Liver (tissue), 9 donors: Measurements from ENCODE around the gene NR2F6. TPM values are rescaled to one million over a fixed set of nuclear protein-coding genes. Genes with fewer than 3 reads are reported as not detected.

ENCODE experiments used
- DNase-seq: peaks from one replicate; pipeline ENCODE4 v3.0.0-alpha.2; 2017; ENCODE audit warnings: low spot score
- H3K27ac ChIP-seq, 2 donors: one replicate each; pipeline ENCODE4 v1.7.0; 2013; ENCODE audit warnings: inconsistent platforms in 2 of 2, low read length in 2 of 2, control low read depth in 1 of 2, low read depth in 1 of 2, mild to moderate bottlenecking in 1 of 2
- H3K27me3 ChIP-seq, 4 donors: one replicate each; pipeline versions ENCODE4 v1.6.1 to v1.7.0; 2013; ENCODE audit warnings: low read length in 3 of 4, inconsistent platforms in 1 of 4, mild to moderate bottlenecking in 1 of 4, moderate library complexity in 1 of 4; ENCODE audit not compliant: control insufficient read depth in 4 of 4, insufficient read depth in 4 of 4
- H3K36me3 ChIP-seq, 4 donors: one replicate each; pipeline versions ENCODE4 v1.6.1 to v1.7.0; 2013; ENCODE audit warnings: low read length in 3 of 4, mild to moderate bottlenecking in 3 of 4, low read depth in 1 of 4, moderate library complexity in 1 of 4; ENCODE audit not compliant: control insufficient read depth in 4 of 4, insufficient read depth in 3 of 4
- H3K4me1 ChIP-seq, 4 donors: one replicate each; pipeline versions ENCODE4 v1.6.1 to v1.7.0; 2013; ENCODE audit warnings: low read length in 3 of 4, mild to moderate bottlenecking in 3 of 4, moderate library complexity in 1 of 4; ENCODE audit not compliant: control insufficient read depth in 4 of 4, insufficient read depth in 4 of 4
- H3K4me3 ChIP-seq, 3 donors: one replicate each; pipeline versions ENCODE4 v1.6.1 to v1.7.0; 2013; ENCODE audit warnings: low read length in 3 of 3, control low read depth in 1 of 3, low read depth in 1 of 3, mild to moderate bottlenecking in 1 of 3
- H3K9ac ChIP-seq, 2 donors: one replicate each; pipeline ENCODE4 v1.7.0; 2013; ENCODE audit warnings: low read length in 2 of 2, mild to moderate bottlenecking in 2 of 2, moderate library complexity in 2 of 2, control low read depth in 1 of 2, low read depth in 1 of 2
- H3K9me3 ChIP-seq, 4 donors: one replicate each; pipeline versions ENCODE4 v1.6.1 to v1.7.0; 2013; ENCODE audit warnings: low read length in 3 of 4; ENCODE audit not compliant: control insufficient read depth in 4 of 4
- EGR1 ChIP-seq, 2 donors: IDR thresholded peaks; 2 replicates each; pipeline ENCODE4 v1.6.1; 2016 to 2018; ENCODE audit warnings: antibody characterized with exemption in 2 of 2, low read depth in 2 of 2
- FOXA1 ChIP-seq: IDR thresholded peaks from 2 replicates; pipeline ENCODE4 v1.6.1; 2016; ENCODE audit warnings: antibody characterized with exemption
- FOXA2 ChIP-seq: IDR thresholded peaks from 2 replicates; pipeline ENCODE4 v1.6.1; 2016; ENCODE audit warnings: antibody characterized with exemption
- GABPA ChIP-seq, 2 donors: IDR thresholded peaks in 1 of 2; conservative IDR thresholded peaks in 1 of 2; 2 replicates each; pipeline ENCODE4 v1.6.1; 2016; ENCODE audit warnings: antibody characterized with exemption in 2 of 2, mild to moderate bottlenecking in 1 of 2, moderate library complexity in 1 of 2
- HNF4A ChIP-seq, 2 donors: conservative IDR thresholded peaks; 2 replicates each; pipeline ENCODE4 v1.6.1; 2016; ENCODE audit warnings: antibody characterized with exemption in 2 of 2, mild to moderate bottlenecking in 2 of 2
- HNF4G ChIP-seq: IDR thresholded peaks from 2 replicates; pipeline ENCODE4 v1.6.1; 2016; ENCODE audit warnings: antibody characterized with exemption
- JUND ChIP-seq, 2 donors: IDR thresholded peaks; 2 replicates each; pipeline ENCODE4 v1.6.1; 2016; ENCODE audit warnings: antibody characterized with exemption in 2 of 2
- MAX ChIP-seq: IDR thresholded peaks from 2 replicates; pipeline ENCODE4 v1.6.1; 2016; ENCODE audit warnings: antibody characterized with exemption
- NR2F2 ChIP-seq: IDR thresholded peaks from 2 replicates; pipeline ENCODE4 v1.6.1; 2016; ENCODE audit warnings: antibody characterized with exemption
- RAD21 ChIP-seq, 2 donors: IDR thresholded peaks; 2 replicates each; pipeline ENCODE4 v1.6.1; 2016; ENCODE audit warnings: antibody characterized with exemption in 2 of 2, mild to moderate bottlenecking in 2 of 2
- RXRA ChIP-seq, 2 donors: IDR thresholded peaks; 2 replicates each; pipeline ENCODE4 v1.6.1; 2017 to 2018; ENCODE audit warnings: antibody characterized with exemption in 2 of 2, mild to moderate bottlenecking in 1 of 2
- SP1 ChIP-seq: IDR thresholded peaks from 2 replicates; pipeline ENCODE4 v1.6.1; 2018; ENCODE audit warnings: antibody characterized with exemption, mild to moderate bottlenecking
- TAF1 ChIP-seq: conservative IDR thresholded peaks from 2 replicates; pipeline ENCODE4 v1.6.1; 2016; ENCODE audit warnings: antibody characterized with exemption, mild to moderate bottlenecking
- YY1 ChIP-seq: IDR thresholded peaks from 2 replicates; pipeline ENCODE4 v1.6.1; 2016; ENCODE audit warnings: antibody characterized with exemption, mild to moderate bottlenecking
- WGBS: extraction: QIAGEN DNeasy Blood & Tissue Kit; methylation state at CpG from one replicate; pipeline ENCODE4 v1.1.7; 2013; 5-methylcytosine and 5-hydroxymethylcytosine counted together
- polyA plus RNA-seq, 2 donors: library from polyadenylated mRNA; stranded (reverse) in 1 of 2; unstranded in 1 of 2; fragments of 200-250 nt in 1 of 2; fragments of >200 nt in 1 of 2; fragmentation: Nextera tagmentation in 1 of 2; extraction: Ambion mirVana in 1 of 2; gene quantifications; one replicate each; pipeline versions ENCODE4 v1.2.1 to v1.2.3, GENCODE V29; 2013 to 2015
- total RNA-seq, 2 donors: library from RNA; depleted of rRNA; stranded (reverse); fragments of >200 nt; gene quantifications; one replicate each; pipeline ENCODE4 v1.2.3, GENCODE V29; 2014
- TF ChIP-seq, protein P1 (sequence below): IDR thresholded peaks from 2 replicates; pipeline ENCODE4 v1.6.1; 2016; ENCODE audit warnings: antibody characterized with exemption
- TF ChIP-seq, protein P2 (sequence below): IDR thresholded peaks from 2 replicates; pipeline ENCODE4 v1.6.1; 2016; ENCODE audit warnings: antibody characterized with exemption
- TF ChIP-seq, protein P3 (sequence below): fragments of 150-350 bp; IDR thresholded peaks from 2 replicates; pipeline ENCODE4 v1.5.1; 2017; ENCODE audit warnings: improper control_type of control experiment, low read depth, low read length; ENCODE audit not compliant: missing input control
- TF ChIP-seq, protein P4 (sequence below): IDR thresholded peaks from 2 replicates; pipeline ENCODE4 v1.6.1; 2016; ENCODE audit warnings: antibody characterized with exemption, mild to moderate bottlenecking
- donor health status: healthy.
- donor health status: healthy.
- donor health status: healthy.
- donor health status: healthy.
- donor health status: healthy.

The NR2F6 gene
- total and polyA plus RNA-seq, 4 donors: 30.5 to 86.1 (median 52.6) TPM

DNA sequence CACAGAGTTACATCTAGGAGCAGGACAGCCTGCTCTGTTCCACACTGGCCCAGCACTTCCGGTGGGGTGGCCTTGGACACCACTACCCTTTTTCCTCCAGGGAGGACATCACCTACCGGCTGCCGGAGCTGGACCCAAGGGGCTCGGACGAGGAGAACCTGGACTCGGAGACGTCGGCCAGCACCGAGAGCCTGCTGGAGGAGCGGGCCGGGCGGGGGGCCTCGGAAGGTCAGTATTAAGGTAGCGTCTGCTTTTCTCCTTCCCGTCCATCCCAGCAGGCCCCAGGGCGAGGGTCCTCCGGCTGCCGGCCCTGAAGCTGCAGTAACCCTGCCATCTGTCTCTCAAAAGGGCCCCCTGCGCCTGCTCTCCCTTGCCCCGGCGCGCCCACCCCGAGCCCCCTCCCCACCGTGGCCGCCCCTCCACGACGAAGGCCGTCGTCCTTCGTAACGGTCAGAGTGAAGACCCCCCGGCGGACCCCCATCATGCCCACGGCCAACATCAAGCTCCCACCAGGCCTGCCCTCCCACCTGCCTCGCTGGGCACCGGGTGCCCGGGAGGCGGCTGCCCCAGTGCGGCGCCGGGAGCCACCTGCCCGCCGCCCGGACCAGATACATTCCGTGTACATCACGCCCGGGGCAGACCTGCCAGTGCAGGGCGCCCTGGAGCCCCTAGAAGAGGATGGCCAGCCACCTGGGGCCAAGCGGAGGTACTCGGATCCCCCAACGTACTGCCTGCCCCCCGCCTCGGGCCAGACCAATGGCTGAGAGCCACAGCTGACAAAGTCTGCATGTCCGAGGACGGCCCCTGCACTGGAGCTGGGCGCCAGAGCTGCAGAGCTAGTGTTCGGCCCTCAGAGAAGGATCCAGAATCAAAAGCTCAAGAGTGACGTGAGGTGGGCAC is 33.9 kb downstream of the NR2F6 start:
- Histone ChIP-seq H3K4me1 (peaks cover 0 to 15% (median 12%) of the 10 kb centered on the region in 4 donors), H3K9ac (no peak overlapping the region), H3K4me3 (no peak overlapping the region), H3K36me3 (peaks cover 8 to 30% (median 10%) of the 10 kb centered on the region in 4 donors), H3K9me3 (no peaks in the 10 kb centered on the region), H3K27me3 (no peaks in the 10 kb centered on the region), H3K27ac (no peak overlapping the region)
- no peak for DNase-seq
- WGBS: 95% methylated on average over 58 of the region's 58 CpGs
- TF ChIP-seq NR2F2: no peak
- no peak for TF ChIP-seq RAD21 (IDR thresholded peaks at IDR 0.05)
- no peak for TF ChIP-seq MAX
- TF ChIP-seq, protein P1, sequence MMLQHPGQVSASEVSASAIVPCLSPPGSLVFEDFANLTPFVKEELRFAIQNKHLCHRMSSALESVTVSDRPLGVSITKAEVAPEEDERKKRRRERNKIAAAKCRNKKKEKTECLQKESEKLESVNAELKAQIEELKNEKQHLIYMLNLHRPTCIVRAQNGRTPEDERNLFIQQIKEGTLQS: no peak
- no peak for TF ChIP-seq SP1
- TF ChIP-seq, protein P2, sequence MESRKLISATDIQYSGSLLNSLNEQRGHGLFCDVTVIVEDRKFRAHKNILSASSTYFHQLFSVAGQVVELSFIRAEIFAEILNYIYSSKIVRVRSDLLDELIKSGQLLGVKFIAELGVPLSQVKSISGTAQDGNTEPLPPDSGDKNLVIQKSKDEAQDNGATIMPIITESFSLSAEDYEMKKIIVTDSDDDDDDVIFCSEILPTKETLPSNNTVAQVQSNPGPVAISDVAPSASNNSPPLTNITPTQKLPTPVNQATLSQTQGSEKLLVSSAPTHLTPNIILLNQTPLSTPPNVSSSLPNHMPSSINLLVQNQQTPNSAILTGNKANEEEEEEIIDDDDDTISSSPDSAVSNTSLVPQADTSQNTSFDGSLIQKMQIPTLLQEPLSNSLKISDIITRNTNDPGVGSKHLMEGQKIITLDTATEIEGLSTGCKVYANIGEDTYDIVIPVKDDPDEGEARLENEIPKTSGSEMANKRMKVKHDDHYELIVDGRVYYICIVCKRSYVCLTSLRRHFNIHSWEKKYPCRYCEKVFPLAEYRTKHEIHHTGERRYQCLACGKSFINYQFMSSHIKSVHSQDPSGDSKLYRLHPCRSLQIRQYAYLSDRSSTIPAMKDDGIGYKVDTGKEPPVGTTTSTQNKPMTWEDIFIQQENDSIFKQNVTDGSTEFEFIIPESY: no peak
- TF ChIP-seq GABPA (IDR thresholded peaks at IDR 0.05 in 1 of 2, conservative IDR thresholded peaks at IDR 0.05 in 1 of 2): no peak
- TF ChIP-seq, protein P3, sequence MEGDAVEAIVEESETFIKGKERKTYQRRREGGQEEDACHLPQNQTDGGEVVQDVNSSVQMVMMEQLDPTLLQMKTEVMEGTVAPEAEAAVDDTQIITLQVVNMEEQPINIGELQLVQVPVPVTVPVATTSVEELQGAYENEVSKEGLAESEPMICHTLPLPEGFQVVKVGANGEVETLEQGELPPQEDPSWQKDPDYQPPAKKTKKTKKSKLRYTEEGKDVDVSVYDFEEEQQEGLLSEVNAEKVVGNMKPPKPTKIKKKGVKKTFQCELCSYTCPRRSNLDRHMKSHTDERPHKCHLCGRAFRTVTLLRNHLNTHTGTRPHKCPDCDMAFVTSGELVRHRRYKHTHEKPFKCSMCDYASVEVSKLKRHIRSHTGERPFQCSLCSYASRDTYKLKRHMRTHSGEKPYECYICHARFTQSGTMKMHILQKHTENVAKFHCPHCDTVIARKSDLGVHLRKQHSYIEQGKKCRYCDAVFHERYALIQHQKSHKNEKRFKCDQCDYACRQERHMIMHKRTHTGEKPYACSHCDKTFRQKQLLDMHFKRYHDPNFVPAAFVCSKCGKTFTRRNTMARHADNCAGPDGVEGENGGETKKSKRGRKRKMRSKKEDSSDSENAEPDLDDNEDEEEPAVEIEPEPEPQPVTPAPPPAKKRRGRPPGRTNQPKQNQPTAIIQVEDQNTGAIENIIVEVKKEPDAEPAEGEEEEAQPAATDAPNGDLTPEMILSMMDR: no peak
- TF ChIP-seq YY1: no peak
- no peak for TF ChIP-seq JUND (IDR thresholded peaks at IDR 0.05)
- TF ChIP-seq HNF4G: no peak
- no peak for TF ChIP-seq EGR1 (IDR thresholded peaks at IDR 0.05; ENCODE audit: low read depth in 2 of 2)
- no peak for TF ChIP-seq TAF1
- TF ChIP-seq, protein P4, sequence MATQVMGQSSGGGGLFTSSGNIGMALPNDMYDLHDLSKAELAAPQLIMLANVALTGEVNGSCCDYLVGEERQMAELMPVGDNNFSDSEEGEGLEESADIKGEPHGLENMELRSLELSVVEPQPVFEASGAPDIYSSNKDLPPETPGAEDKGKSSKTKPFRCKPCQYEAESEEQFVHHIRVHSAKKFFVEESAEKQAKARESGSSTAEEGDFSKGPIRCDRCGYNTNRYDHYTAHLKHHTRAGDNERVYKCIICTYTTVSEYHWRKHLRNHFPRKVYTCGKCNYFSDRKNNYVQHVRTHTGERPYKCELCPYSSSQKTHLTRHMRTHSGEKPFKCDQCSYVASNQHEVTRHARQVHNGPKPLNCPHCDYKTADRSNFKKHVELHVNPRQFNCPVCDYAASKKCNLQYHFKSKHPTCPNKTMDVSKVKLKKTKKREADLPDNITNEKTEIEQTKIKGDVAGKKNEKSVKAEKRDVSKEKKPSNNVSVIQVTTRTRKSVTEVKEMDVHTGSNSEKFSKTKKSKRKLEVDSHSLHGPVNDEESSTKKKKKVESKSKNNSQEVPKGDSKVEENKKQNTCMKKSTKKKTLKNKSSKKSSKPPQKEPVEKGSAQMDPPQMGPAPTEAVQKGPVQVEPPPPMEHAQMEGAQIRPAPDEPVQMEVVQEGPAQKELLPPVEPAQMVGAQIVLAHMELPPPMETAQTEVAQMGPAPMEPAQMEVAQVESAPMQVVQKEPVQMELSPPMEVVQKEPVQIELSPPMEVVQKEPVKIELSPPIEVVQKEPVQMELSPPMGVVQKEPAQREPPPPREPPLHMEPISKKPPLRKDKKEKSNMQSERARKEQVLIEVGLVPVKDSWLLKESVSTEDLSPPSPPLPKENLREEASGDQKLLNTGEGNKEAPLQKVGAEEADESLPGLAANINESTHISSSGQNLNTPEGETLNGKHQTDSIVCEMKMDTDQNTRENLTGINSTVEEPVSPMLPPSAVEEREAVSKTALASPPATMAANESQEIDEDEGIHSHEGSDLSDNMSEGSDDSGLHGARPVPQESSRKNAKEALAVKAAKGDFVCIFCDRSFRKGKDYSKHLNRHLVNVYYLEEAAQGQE: no peak
- no peak for TF ChIP-seq HNF4A (conservative IDR thresholded peaks at IDR 0.05)
- no peak for TF ChIP-seq FOXA2
- TF ChIP-seq FOXA1: no peak
- TF ChIP-seq RXRA (IDR thresholded peaks at IDR 0.05): no peak
